Subcutaneous abdominal adipose tissue (tissue), 5 donors: ENCODE measurements around the gene RSPO3.
"Not testable (repeated sequence)": the region's sequence is repeated elsewhere in the genome, so short reads cannot be mapped to it uniquely, and the experiment has no call there.

ENCODE experiments used
- H3K27ac ChIP-seq: one replicate; pipeline ENCODE4 v1.7.0; 2013; ENCODE audit warnings: low read depth, mild to moderate bottlenecking, inconsistent platforms, low read length, moderate library complexity
- H3K27me3 ChIP-seq, 5 donors: one replicate each; pipeline ENCODE4 v1.7.0; 2013; ENCODE audit warnings: low read length in 5 of 5, inconsistent platforms in 1 of 5; ENCODE audit not compliant: control insufficient read depth in 5 of 5, insufficient read depth in 4 of 5
- H3K36me3 ChIP-seq, 5 donors: one replicate each; pipeline ENCODE4 v1.7.0; 2013; ENCODE audit warnings: low read length in 5 of 5; ENCODE audit not compliant: control insufficient read depth in 5 of 5, insufficient read depth in 5 of 5
- H3K4me1 ChIP-seq, 5 donors: one replicate each; pipeline ENCODE4 v1.7.0; 2013; ENCODE audit warnings: low read length in 5 of 5, mild to moderate bottlenecking in 3 of 5, moderate library complexity in 1 of 5; ENCODE audit not compliant: control insufficient read depth in 5 of 5, insufficient read depth in 5 of 5
- H3K4me3 ChIP-seq, 5 donors: one replicate each; pipeline ENCODE4 v1.7.0; 2013; ENCODE audit warnings: low read length in 5 of 5, low read depth in 1 of 5
- H3K9ac ChIP-seq, 5 donors: one replicate each; pipeline ENCODE4 v1.7.0; 2013; ENCODE audit warnings: low read length in 5 of 5, mild to moderate bottlenecking in 4 of 5, moderate library complexity in 3 of 5
- H3K9me3 ChIP-seq, 5 donors: one replicate each; pipeline ENCODE4 v1.7.0; 2013; ENCODE audit warnings: low read length in 5 of 5; ENCODE audit not compliant: control insufficient read depth in 5 of 5
- donor health status: healthy.
- donor health status: healthy.
- donor health status: healthy.
- donor health status: healthy.
- donor health status: healthy.

The RSPO3 gene

GRCh38 chr6:127225497-127225896 lies 107.0 kb downstream of the RSPO3 start:
- Histone ChIP-seq H3K9ac (no peak overlapping the region), H3K36me3 (no peaks in the 10 kb centered on the region)

DNA sequence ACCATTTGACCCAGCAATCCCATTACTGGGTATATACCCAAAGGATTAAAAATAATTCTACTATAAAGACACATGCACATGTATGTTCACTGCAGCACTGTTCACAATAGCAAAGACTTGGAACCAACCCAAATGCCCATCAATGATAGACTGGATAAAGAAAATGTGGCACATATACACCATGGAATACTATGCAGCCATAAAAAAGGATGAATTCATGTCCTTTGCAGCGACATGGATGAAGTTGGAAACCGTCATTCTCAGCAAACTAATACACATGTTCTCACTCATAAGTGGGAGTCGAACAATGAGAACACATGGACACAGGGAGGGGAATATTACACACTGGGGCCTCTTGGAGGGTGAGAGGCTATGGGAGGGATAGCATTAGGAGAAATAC lies 115.3 kb downstream of the RSPO3 start:
- H3K4me3 ChIP-seq, H3K9me3 ChIP-seq, H3K4me1 ChIP-seq, H3K27ac ChIP-seq, H3K27me3 ChIP-seq, H3K36me3 ChIP-seq, H3K9ac ChIP-seq: not testable (repeated sequence)

More at GRCh38 chr6:127225497-127225896, 107.0 kb downstream of the RSPO3 start:
- no peak overlapping the region for H3K4me3 ChIP-seq
- H3K27ac ChIP-seq = no peak overlapping the region
- H3K4me1 ChIP-seq = peaks cover 0 to 14% (median 6%) of the 10 kb centered on the region in 5 donors
- H3K9me3 ChIP-seq = peaks cover 0 to 4% (median 0%) of the 10 kb centered on the region in 5 donors
- H3K27me3 ChIP-seq = no peaks in the 10 kb centered on the region

GRCh38 chr6:127243501-127243900 lies 125.0 kb downstream of the RSPO3 start:
- H3K36me3 ChIP-seq = no peaks in the 10 kb centered on the region

More at GRCh38 chr6:127243501-127243900, 125.0 kb downstream of the RSPO3 start:
- Histone ChIP-seq H3K27ac (no peak overlapping the region), H3K9ac (no peak overlapping the region), H3K4me1 (no peaks in the 10 kb centered on the region), H3K27me3 (no peaks in the 10 kb centered on the region), H3K9me3 (no peaks in the 10 kb centered on the region), H3K4me3 (no peak overlapping the region)
